Stimulated activated CD4-positive, alpha-beta T cell treated with anti-CD3 and anti-CD28 coated beads, Interleukin-4, amount 100 ng/mL, for 48 hours (primary cell): Measurements from ENCODE around the gene PUM2.
A peak's percentile ranks its signal among the peaks of the same experiment; 100 is the strongest.
"Not testable (repeated sequence)": the region's sequence is repeated elsewhere in the genome, so short reads cannot be mapped to it uniquely, and the experiment has no call there.

Source experiments
- DNase-seq, 2 donors: peaks; one replicate each; pipeline ENCODE4 v3.0.0-alpha.2; 2020; ENCODE audit warnings: low read depth in 2 of 2

The PUM2 gene

GRCh38 chr2:20350753-20351554 is at the start of gene PUM2:
Gene PUM2, minus strand, starts transcription at chr2:20350844. Its CDS starts 23,484 bp downstream, at chr2:20327360.
- peak; percentile 88 to 90 for DNase-seq

DNA sequence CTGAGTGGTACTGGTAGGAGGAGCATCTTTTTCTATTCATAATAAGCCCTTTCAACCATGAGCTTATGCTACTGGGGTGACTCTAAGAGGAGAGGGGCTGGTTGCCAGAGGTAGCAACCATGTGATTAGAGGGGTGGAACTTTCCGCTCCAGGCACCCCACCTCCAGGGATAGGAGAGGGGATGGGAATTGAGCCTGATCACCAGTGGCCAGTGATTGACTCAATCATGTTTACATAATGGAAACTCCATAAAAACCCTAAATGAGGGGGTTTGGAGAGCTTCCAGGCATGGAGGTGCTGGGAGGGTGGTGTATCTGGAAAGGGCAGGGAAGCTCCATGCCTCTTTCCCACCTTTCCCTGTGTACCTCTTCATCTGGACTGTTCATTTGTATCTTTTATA is 49.7 kb upstream of the PUM2 start:
- no peak for DNase-seq

GRCh38 chr2:20398956-20399567 is 48.4 kb upstream of the PUM2 start:
- DNase-seq: no peak

DNA sequence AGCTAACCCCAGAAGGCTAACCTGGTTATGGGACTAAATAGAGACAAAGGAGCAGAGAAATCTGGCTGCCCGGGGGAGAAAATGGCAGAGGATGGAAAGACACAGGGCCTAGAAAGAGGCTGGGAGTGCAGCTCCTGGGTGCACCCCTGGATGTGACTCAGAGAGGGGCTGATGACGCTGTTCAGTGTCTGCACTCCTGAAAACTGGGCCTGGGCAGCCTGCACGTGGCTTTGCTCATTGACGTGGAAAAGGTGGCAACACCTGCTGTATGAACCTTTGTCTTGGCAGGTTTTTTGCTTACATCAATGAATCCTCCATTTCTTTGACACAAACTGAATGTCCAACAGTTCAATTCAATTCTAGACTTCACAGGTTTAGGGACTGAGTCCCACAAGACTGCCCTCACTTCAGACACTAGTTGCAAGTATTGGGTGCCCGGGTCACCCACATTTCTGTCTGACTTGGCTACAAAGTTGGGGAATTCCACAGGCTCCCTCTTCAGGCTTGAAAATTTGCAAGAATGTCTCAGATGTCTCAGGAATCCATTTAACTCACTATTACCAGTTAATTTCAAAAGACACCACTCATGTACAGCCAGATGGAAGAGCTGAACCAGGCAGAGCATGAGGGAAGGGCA is 47.3 kb upstream of the PUM2 start:
- DNase-seq: no peak

- no peak for DNase-seq
Measured at GRCh38 chr2:20396356-20397000, 45.8 kb upstream of the PUM2 start.

DNA sequence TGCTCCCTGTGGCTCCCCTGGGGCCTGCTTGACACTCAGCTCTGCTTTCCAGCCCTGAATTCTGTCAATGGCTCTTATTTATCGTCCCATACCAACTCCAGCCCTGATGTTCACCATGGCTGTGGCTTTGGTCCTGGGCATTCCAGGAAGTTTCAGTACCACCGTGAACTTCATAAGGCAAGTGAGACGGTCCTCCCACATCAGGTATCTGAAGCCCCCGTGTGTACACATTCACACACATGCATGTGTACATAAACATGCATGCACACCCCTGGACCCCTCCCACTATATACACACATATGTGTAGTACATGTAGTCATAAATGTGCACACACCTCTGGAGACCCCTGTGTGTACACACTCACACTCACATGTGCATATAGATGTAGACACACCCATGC is 43.3 kb upstream of the PUM2 start:
- DNase-seq: no peak

GRCh38 chr2:20391951-20392699 is 41.5 kb upstream of the PUM2 start:
- DNase-seq: no peak

- no peak for DNase-seq
Measured at GRCh38 chr2:20390524-20391123, 40.0 kb upstream of the PUM2 start.

DNA sequence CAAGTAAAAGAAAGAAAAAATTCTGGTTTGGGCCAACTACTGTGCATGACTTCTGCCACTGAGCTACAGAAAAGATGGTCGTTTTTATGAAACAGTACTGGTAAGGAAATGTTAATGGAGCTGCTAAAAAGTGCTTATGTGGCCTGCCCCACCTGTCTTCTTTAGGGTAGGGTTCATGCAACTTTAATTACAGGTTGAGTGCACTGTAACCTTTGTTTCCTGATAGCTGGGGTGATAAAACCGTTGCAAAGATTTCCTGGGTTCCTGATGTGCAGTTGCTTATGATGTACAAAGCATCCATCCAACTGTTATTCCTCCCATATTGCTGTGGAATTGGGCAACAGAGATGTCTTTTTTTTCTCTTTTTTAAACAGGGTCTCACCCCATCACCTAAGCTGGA is 34.3 kb upstream of the PUM2 start:
- no peak for DNase-seq

- DNase-seq: no peak
Measured at GRCh38 chr2:20382965-20383810, 32.5 kb upstream of the PUM2 start.

DNA sequence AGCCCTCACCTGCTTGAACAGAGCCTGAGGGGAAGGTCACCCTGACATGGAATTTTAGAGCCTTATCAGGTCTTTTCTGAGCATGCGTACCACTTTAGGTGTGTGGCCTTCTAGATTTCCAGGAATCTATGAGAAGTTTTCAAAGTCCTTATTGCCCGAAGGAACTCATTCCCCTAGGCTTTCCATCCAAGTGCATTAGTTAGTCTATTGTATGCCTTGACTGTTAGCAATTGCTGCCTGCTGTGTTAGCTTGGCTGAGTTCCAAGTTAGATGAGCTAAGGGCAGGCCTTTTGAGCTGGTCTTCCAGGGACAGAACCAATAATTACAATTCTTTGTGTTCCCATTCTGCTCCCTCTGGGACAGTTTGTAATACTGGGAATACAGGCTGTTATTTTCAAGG is 30.8 kb upstream of the PUM2 start:
- DNase-seq: no peak

- DNase-seq: no peak
Measured at GRCh38 chr2:20378891-20379519, 28.4 kb upstream of the PUM2 start.

GRCh38 chr2:20378341-20378740 is 27.7 kb upstream of the PUM2 start:
- DNase-seq: no peak

DNA sequence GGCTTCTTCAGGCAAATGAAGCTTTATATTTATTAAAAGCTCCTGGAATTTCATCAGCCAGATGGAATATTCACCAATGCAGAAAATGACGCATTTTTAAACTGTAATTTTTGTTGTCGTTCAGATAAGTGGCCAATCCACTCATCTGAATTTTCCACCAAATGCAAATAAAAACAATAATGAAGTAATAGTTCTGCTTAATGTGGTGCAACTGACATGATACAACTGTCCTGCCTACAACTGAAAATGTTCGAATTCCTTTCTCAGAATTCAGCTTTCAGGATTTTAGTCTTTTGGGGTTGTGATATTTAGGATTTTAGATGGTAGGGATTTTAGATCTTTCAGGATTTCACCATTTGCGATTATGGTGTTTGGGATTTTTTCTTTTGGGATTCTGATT is 27.1 kb upstream of the PUM2 start:
- no peak for DNase-seq

- not testable (repeated sequence) for DNase-seq
Measured at GRCh38 chr2:20374982-20375381, 24.3 kb upstream of the PUM2 start.

DNA sequence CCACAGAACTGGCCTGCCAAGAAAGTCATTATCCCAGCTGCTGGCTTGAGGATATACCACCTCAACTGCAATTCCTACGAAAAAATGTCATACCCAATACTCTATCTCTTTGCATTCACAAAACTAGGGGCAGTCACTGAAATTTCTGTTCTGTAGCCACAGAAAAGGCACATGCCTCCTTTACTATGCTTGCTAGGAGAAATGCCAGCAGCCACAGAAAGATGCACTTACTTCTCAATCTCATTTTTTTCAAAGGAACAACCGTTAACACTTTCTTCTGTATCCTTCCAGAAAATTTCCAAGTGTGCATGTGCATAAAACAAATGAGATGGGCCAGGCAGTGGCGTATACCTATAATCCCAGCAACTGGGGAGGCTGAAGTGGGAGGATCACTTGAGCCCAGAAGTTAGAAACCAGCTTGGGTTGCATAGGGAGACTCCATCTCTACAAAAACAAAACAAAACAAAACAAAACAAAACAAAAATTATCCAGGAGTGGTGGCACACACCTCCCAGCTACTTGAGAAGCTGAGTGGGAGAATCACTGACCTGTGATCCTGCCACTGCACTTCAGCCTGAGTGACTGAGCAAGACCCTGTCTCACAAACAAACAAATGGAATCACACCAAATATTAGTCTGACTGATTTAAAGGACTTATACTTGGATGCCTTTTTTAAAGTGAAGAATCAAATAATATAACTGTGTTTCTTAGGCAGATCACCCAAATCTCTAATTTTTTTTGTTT is 22.4 kb upstream of the PUM2 start:
- no peak for DNase-seq

GRCh38 chr2:20371323-20372025 is 20.8 kb upstream of the PUM2 start:
- DNase-seq: no peak

DNA sequence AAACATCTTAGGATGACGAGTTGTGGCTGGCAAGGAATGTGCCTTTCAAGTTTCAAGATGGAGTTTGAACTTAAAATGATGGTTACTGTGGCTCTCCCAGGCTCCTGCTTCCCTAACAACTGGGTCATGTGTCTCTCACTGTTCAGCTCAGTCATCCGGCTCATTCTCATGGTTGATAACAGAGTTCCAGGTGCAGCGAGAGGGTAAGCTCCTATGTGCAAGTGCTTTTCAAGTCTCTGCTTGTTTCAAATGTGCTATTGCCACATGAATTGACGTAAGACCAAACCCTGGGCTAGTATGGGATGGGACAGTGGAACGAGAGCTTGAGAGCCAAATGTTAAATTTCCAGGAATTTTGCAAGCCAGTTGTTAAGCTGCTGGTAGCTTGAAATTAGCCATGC is 19.5 kb upstream of the PUM2 start:
- DNase-seq: no peak

DNA sequence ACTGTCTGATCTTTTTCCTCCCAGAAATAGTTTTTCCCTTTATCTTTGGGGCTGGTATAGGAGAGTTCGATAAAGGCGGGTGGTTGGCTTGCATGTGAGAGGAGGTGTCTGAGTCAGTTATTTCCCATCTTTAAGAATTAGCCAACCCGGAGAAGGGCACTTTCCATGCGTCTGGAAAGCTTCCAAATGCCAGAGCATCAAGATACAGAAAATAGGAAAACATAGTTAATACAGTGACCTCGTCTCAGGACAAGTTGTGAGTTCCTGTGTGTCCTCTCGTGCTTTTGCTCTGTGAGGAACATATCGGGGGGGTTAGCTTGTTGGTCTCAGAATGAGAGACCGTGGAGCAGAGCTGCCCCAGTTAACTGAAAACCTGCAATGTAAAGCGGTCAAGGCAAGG is 18.7 kb upstream of the PUM2 start:
- DNase-seq: no peak
